ENCODE measurements around the gene SPNS1. TPM values are rescaled to one million over a fixed set of nuclear protein-coding genes. Genes with fewer than 3 reads are reported as not detected.
"Not testable (repeated sequence)": the region's sequence is repeated elsewhere in the genome, so short reads cannot be mapped to it uniquely, and the experiment has no call there.

The SPNS1 gene
- total and polyA plus RNA-seq, 2 donors = 16.1 to 37.1 TPM

DNA sequence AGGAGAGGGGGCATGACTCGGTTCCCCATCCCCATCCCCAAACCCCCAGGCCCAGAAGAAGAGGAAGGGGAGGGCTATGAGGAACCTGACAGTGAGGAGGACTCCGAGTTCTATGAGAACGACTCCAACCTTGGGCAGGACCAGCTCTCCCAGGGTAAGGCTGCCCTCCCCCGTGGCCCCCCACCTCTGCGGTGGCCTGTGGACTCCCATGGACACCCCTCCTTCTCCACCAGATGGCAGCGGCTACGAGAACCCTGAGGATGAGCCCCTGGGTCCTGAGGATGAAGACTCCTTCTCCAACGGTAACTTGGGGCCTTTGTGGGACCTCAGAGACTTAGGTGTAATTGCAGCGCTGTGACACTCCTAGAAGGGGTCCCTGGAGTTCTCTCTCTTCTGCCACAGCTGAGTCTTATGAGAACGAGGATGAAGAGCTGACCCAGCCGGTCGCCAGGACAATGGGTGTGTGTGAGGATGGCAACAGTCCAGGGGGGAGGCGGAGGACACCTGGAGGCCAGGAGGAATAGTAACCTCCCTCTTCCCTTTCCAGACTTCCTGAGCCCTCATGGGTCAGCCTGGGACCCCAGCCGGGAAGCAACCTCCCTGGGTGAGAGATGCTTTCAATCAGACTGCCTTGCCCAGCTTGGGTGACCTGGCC lies 37.2 kb upstream of the SPNS1 start:
- H3K4me1 ChIP-seq (ENCODE audit: insufficient read depth) = no peaks in the 10 kb centered on the region
- H3K27ac ChIP-seq (ENCODE audit: low read depth) = no peak overlapping the region
- DNase-seq (ENCODE audit: extremely low spot score) = no peak
- WGBS = 77% methylated on average over 14 of the region's 14 CpGs
- no peaks in the 10 kb centered on the region for H3K36me3 ChIP-seq (ENCODE audit: insufficient read depth)
- no peak overlapping the region for H3K4me3 ChIP-seq (ENCODE audit: low read depth, low read length)

GRCh38 chr16:28938721-28939120 lies 35.9 kb upstream of the SPNS1 start:
- Histone ChIP-seq H3K36me3 (ENCODE audit: insufficient read depth) (no peaks in the 10 kb centered on the region), H3K27ac (ENCODE audit: low read depth) (no peak overlapping the region), H3K4me3 (ENCODE audit: low read depth, low read length) (no peak overlapping the region), H3K4me1 (ENCODE audit: insufficient read depth) (no peaks in the 10 kb centered on the region)
- DNase-seq (ENCODE audit: extremely low spot score) = no peak
- 84% methylated on average over 7 of the region's 7 CpGs for WGBS

GRCh38 chr16:28939825-28940224 lies 34.8 kb upstream of the SPNS1 start:
- H3K4me3 ChIP-seq (ENCODE audit: low read depth, low read length); H3K27ac ChIP-seq (ENCODE audit: low read depth); H3K4me1 ChIP-seq (ENCODE audit: insufficient read depth); DNase-seq (ENCODE audit: extremely low spot score); H3K36me3 ChIP-seq (ENCODE audit: insufficient read depth): not testable (repeated sequence)
- 91% methylated on average over 7 of the region's 7 CpGs for WGBS

DNA sequence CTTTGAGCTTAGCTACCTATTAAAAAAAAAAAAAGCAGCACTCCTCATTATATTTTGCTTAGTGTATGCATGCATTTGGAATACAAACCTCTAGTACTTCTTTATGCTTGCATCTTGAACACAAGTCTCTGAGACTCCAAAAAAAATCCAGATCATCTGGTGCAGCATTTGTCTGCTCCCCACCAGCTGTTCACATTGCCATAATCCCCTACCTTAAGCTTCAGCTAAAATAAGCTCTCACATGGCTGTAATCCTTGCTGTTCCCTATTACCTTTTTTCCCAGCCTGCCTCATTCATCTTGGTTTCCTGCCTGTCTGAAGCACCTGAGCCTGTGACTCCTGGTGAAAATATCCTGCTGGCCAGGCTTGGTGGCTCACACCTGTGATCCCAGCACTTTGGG lies 31.3 kb upstream of the SPNS1 start:
- Histone ChIP-seq H3K27ac (ENCODE audit: low read depth) (no peak overlapping the region), H3K4me3 (ENCODE audit: low read depth, low read length) (no peak overlapping the region), H3K4me1 (ENCODE audit: insufficient read depth) (no peaks in the 10 kb centered on the region), H3K36me3 (ENCODE audit: insufficient read depth) (no peaks in the 10 kb centered on the region)
- DNase-seq (ENCODE audit: extremely low spot score) = no peak

DNA sequence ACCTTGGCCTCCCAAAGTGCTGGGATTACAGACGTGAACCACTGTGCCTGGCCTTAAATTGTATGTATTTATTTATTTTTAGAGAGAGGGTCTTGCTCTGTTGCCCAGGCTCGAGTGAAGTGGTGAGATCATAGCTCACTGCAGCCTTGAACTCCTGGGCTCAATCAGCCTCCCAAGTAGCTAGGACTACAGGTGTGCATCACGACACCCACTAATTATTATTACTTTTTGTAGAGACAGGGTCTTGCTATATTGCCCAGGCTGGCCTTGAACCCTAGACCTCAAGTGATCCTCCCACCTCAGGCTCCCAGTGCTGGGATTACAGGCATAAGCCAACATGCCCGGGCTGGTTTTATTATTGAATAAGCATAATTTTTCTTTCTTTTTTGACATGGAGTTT lies 27.9 kb upstream of the SPNS1 start:
- Histone ChIP-seq H3K36me3 (ENCODE audit: insufficient read depth) (no peaks in the 10 kb centered on the region), H3K4me3 (ENCODE audit: low read depth, low read length) (no peak overlapping the region), H3K27ac (ENCODE audit: low read depth) (no peak overlapping the region), H3K4me1 (ENCODE audit: insufficient read depth) (peaks cover 1% of the 10 kb centered on the region)
- WGBS = 76% methylated on average over 4 of the region's 4 CpGs
- DNase-seq (ENCODE audit: extremely low spot score) = no peak

DNA sequence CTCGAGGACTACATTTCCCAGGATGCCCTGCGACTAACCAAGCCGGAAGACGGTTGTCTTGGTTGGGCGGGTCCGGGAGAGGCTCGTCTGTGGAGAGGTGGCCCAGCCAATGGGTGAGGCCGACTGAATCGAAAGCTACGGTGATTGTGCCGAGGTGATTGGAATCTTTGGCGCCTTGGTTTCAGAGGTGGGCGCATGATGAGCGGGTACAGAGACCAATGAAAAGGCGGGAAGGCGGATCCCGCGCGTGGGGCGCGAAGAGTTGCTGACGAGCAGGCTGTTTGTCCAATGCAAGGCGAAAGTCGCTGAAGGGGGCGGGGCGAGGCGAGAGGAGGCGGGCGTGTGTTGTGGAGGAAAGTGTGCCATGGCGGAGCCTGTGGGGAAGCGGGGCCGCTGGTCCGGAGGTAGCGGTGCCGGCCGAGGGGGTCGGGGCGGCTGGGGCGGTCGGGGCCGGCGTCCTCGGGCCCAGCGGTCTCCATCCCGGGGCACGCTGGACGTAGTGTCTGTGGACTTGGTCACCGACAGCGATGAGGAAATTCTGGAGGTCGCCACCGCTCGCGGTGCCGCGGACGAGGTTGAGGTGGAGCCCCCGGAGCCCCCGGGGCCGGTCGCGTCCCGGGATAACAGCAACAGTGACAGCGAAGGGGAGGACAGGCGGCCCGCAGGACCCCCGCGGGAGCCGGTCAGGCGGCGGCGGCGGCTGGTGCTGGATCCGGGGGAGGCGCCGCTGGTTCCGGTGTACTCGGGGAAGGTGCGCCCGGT lies 23.7 kb upstream of the SPNS1 start, which contains the start of gene NFATC2IP:
Gene NFATC2IP, plus strand, starts transcription at position 290 of the 762 bp plus-strand sequence. Its CDS starts 75 bp downstream, at position 365.
- Histone ChIP-seq H3K4me1 (ENCODE audit: insufficient read depth) (peaks cover 5% of the 10 kb centered on the region), H3K27ac (ENCODE audit: low read depth) (peak within 1 kb of the TSS; percentile 42), H3K36me3 (ENCODE audit: insufficient read depth) (peaks cover 3% of the 10 kb centered on the region), H3K4me3 (ENCODE audit: low read depth, low read length) (peak within 1 kb of the TSS; percentile 90)
- DNase-seq (ENCODE audit: extremely low spot score) = peak; percentile 99
- WGBS = under 1% methylated on average over 79 of the region's 79 CpGs

GRCh38 chr16:28951410-28951943 lies 23.1 kb upstream of the SPNS1 start:
- no peak for DNase-seq (ENCODE audit: extremely low spot score)
- 3% methylated on average over 17 of the region's 17 CpGs for WGBS

DNA sequence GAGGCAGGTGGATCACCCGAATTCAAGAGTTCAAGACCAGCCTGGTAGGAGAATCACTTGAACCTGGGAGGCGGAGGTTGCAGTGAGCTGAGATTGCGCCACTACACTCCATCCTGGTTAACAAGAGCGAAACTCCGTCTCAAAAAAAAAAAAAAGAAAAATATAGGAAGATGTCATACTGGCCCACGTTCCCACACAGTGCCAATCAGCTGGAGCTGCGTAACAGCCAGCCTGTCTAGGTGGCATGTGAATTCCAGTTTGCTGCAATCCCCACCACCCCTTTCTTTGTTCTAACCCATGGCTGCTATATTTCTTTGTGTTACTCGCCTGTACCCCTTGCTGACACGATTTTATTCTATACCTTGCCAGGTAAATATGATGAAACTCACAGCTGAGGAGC lies 16.4 kb upstream of the SPNS1 start:
- Histone ChIP-seq H3K4me1 (ENCODE audit: insufficient read depth) (no peaks in the 10 kb centered on the region), H3K4me3 (ENCODE audit: low read depth, low read length) (no peak overlapping the region), H3K36me3 (ENCODE audit: insufficient read depth) (peaks cover 3% of the 10 kb centered on the region), H3K27ac (ENCODE audit: low read depth) (no peak overlapping the region)
- no peak for DNase-seq (ENCODE audit: extremely low spot score)
- 94% methylated on average over 9 of the region's 9 CpGs for WGBS

More at GRCh38 chr16:28951410-28951943, 23.1 kb upstream of the SPNS1 start:
- Histone ChIP-seq H3K36me3 (ENCODE audit: insufficient read depth) (peaks cover 3% of the 10 kb centered on the region), H3K4me1 (ENCODE audit: insufficient read depth) (peaks cover 5% of the 10 kb centered on the region), H3K4me3 (ENCODE audit: low read depth, low read length) (peak overlapping the region; percentile 90), H3K27ac (ENCODE audit: low read depth) (no peak overlapping the region)

GRCh38 chr16:28958836-28959235 lies 15.7 kb upstream of the SPNS1 start:
- no peak for DNase-seq (ENCODE audit: extremely low spot score)
- WGBS = 90% methylated on average over 6 of the region's 6 CpGs
- Histone ChIP-seq H3K4me1 (ENCODE audit: insufficient read depth) (no peaks in the 10 kb centered on the region), H3K36me3 (ENCODE audit: insufficient read depth) (peaks cover 3% of the 10 kb centered on the region), H3K4me3 (ENCODE audit: low read depth, low read length) (no peak overlapping the region), H3K27ac (ENCODE audit: low read depth) (no peak overlapping the region)

GRCh38 chr16:28964072-28964471 lies 10.5 kb upstream of the SPNS1 start:
- Histone ChIP-seq H3K4me3 (ENCODE audit: low read depth, low read length) (no peak overlapping the region), H3K27ac (ENCODE audit: low read depth) (no peak overlapping the region), H3K4me1 (ENCODE audit: insufficient read depth) (no peaks in the 10 kb centered on the region), H3K36me3 (ENCODE audit: insufficient read depth) (no peaks in the 10 kb centered on the region)
- DNase-seq (ENCODE audit: extremely low spot score) = no peak
- 78% methylated on average over 3 of the region's 3 CpGs for WGBS

DNA sequence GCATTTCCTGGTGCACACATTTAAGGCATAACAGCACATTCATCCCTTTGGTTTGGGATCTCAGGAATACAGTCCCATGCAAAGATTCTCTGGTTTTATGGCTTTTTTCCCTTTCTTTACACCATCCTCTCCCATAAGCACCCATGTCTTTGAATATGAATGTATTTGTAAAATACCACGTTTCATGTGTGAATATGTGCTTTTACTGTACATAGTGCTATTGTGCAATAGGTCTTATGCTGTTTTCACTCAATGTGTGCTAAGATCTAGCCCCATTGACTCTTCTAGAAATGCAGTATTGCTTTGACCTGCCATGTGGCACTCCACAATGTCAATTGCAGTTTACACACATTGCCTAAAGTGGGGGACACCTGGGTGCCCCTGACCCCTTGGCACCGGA lies 10.1 kb upstream of the SPNS1 start:
- DNase-seq (ENCODE audit: extremely low spot score) = no peak
- Histone ChIP-seq H3K36me3 (ENCODE audit: insufficient read depth) (no peaks in the 10 kb centered on the region), H3K4me1 (ENCODE audit: insufficient read depth) (no peaks in the 10 kb centered on the region), H3K27ac (ENCODE audit: low read depth) (no peak overlapping the region), H3K4me3 (ENCODE audit: low read depth, low read length) (no peak overlapping the region)
- 89% methylated on average over 2 of the region's 2 CpGs for WGBS

DNA sequence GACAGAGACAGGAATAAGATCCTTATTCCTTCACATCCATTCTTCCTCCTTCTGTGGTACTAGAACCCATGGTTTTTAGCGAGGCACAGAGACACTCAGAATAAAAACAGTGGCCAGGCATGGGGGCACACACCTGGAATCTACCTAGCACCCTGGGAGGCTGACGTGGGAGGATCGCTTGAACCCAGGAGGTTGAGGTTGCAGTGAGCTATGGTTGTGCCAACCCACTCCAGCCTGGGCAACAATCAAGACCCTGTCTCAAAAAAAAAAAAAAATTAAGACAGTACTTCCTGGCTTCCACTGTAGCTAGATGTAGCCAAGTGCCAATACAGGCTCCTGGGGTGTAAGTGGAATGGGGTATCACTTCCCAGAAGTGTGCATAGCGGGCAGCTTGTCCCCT lies 7.4 kb upstream of the SPNS1 start:
- DNase-seq (ENCODE audit: extremely low spot score) = no peak
- no peaks in the 10 kb centered on the region for H3K4me1 ChIP-seq (ENCODE audit: insufficient read depth)
- no peak overlapping the region for H3K4me3 ChIP-seq (ENCODE audit: low read depth, low read length)
- H3K36me3 ChIP-seq (ENCODE audit: insufficient read depth) = no peaks in the 10 kb centered on the region
- 88% methylated on average over 4 of the region's 4 CpGs for WGBS
- H3K27ac ChIP-seq (ENCODE audit: low read depth) = no peak overlapping the region

DNA sequence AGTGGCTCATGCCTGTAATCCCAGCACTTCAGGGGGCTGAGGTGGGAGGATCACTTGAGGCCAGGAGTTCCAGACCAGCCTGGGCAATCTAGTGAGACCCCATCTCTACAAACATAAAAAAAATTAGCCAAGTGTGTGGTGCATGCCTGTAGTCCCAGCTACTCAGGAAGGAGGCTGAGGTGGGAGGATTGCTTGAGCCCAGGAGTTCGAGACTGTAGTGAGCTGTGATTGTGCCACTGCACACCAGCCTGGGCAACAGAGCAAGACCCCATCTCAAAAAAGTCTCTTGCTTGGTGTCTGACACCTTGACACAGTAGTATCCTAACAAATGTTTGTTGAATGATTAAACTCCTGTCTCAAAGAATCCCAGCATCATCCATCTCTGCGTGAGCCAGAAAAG lies 4.9 kb upstream of the SPNS1 start:
- not testable (repeated sequence) for H3K36me3 ChIP-seq (ENCODE audit: insufficient read depth); H3K27ac ChIP-seq (ENCODE audit: low read depth); H3K4me3 ChIP-seq (ENCODE audit: low read depth, low read length); DNase-seq (ENCODE audit: extremely low spot score); H3K4me1 ChIP-seq (ENCODE audit: insufficient read depth)
- 89% methylated on average over 2 of the region's 2 CpGs for WGBS

GRCh38 chr16:28974007-28974436 lies 556 bp upstream of the SPNS1 start:
- H3K4me3 ChIP-seq (ENCODE audit: low read depth, low read length) = peak overlapping the region; percentile 89
- peak overlapping the region; percentile 11 for H3K27ac ChIP-seq (ENCODE audit: low read depth)
- under 1% methylated on average over 17 of the region's 17 CpGs for WGBS
- H3K4me1 ChIP-seq (ENCODE audit: insufficient read depth) = no peaks in the 10 kb centered on the region
- no peaks in the 10 kb centered on the region for H3K36me3 ChIP-seq (ENCODE audit: insufficient read depth)
- DNase-seq (ENCODE audit: extremely low spot score) = peak; percentile 7
